ENCODE results near the gene BCDIN3D.

Gene BCDIN3D

DNA sequence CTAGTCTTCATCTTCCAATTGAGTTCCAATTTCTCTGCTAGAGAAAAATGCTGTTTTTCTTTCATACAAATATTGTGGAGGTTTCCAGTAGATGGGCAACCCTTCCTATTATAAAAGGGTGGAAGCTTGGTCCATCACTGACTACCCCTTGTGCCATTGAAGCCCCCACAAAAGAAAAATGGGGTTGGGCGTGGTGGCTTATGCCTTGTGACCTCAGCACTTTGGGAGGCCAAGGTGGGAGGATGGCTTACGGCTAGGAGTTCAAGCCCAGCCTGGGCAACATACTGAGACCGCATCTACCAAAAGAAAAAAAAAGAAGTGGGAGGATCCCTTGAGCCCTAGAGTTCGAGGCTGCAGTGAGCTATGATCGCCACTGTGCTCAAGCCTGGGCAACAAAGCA, 37.5 kb downstream of the BCDIN3D start:
- no peak for DNase-seq (ENCODE audit: low read depth)
- TF ChIP-seq, protein P1, sequence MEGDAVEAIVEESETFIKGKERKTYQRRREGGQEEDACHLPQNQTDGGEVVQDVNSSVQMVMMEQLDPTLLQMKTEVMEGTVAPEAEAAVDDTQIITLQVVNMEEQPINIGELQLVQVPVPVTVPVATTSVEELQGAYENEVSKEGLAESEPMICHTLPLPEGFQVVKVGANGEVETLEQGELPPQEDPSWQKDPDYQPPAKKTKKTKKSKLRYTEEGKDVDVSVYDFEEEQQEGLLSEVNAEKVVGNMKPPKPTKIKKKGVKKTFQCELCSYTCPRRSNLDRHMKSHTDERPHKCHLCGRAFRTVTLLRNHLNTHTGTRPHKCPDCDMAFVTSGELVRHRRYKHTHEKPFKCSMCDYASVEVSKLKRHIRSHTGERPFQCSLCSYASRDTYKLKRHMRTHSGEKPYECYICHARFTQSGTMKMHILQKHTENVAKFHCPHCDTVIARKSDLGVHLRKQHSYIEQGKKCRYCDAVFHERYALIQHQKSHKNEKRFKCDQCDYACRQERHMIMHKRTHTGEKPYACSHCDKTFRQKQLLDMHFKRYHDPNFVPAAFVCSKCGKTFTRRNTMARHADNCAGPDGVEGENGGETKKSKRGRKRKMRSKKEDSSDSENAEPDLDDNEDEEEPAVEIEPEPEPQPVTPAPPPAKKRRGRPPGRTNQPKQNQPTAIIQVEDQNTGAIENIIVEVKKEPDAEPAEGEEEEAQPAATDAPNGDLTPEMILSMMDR (conservative IDR thresholded peaks at IDR 0.05; ENCODE audit: control insufficient read depth, insufficient read depth, low read depth, low read length): no peak
- H3K4me3 ChIP-seq (ENCODE audit: control insufficient read depth, low read depth, low read length): no peak overlapping the region

DNA sequence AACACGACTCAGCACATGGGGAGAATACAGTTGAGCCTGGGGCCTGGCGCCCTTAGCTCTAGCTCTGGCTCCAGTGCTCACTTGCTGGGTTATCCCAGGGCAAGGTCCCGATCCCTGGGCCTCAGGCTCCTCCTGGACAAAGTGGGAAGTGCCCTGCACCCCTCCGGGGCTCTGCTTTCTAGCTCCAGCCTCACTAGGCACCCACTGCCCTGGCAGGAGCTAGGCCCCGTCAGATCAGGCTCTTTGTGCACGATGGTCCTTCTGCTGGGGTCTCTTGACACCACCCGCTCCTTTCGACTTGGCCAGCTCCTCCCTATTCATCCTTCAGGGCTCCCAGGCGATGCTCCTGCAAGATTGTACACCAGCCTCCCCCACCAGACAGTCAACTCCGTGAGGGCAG, 38.1 kb downstream of the BCDIN3D start:
- no peak for DNase-seq (ENCODE audit: low read depth)
- TF ChIP-seq, protein P1 (conservative IDR thresholded peaks at IDR 0.05; ENCODE audit: control insufficient read depth, insufficient read depth, low read depth, low read length): no peak
- no peak overlapping the region for H3K4me3 ChIP-seq (ENCODE audit: control insufficient read depth, low read depth, low read length)

DNA sequence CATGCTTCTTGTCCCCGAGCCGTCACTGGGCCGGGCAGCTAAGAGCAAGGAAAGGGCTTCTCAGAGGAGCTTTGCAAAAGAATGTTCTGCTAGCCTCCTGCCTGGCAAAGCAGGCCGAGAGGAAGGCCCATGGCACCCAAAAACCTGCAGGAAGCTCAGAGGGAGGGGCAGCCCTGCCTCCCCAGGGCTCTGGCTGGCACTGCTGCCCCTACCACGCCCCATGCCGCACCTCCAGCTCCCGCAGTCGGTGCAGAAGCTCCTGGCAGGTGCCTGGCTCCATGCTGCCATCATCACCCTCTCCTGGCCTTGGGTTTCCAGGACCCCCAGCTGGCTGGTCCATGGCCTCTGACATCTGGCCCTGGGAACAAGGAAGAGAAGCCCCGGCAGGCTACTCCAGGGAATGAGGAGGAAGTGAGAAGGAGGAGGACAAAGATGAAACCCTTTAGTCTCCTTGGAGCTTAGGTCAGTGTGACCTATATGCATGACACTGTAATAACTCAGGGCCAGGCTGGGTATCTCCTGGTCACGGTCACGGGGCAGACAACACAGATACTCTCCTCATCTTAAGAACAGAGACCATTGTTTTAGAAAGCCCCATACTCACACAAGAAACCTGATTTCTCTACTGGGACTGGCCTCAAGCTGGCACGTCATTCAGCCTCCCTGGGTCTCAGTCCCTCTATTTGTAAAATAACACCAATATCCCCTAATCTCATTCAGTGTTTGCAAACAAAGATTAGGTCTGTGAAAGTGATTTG, 39.0 kb downstream of the BCDIN3D start:
- no peak for DNase-seq (ENCODE audit: low read depth)
- TF ChIP-seq, protein P1 (conservative IDR thresholded peaks at IDR 0.05; ENCODE audit: control insufficient read depth, insufficient read depth, low read depth, low read length): no peak
- no peak overlapping the region for H3K4me3 ChIP-seq (ENCODE audit: control insufficient read depth, low read depth, low read length)

DNA sequence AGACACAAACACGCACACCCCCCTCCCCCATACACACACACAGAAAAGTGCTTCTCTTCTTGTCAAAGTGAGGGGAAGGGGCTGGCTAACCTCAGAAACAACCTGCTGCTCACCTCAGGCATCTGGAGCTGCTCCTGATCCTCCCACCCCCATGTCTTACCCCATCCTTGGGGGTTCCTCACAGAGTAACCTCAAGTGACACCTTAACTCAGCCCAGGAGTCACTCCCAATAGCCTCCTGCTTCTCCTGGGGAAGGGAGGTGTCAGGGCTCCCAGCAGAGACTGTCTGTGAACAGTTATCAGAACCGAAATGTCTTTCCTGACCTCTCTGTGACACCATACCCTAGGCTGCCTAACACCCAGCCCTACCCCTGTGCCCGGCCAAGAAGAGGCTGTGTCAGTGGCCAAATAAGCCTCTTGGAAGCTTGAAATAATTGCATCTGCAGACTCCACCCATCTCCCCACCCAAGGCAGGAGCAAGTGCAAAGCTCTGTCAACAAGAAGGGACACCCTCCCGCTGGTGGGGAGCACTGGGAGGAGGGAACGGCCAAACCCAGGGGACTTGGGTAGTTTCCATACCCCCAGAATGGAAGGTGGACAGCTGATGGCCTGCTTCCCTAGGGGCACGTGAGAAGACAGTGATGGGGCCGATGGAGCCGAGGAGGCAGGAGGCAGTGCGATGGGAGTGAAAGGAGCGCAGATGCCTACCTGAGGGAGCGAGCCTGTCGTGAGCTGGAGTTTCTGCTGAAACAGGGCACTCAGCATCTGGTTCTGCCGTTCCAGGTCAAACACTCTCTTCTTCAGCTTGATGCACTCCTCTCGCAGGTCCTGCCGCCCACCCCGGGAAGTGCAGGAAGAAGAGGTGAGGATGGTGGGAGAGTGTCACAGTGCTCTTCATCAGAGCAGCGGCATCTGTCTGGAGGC, 41.5 kb downstream of the BCDIN3D start:
- no peak for DNase-seq (ENCODE audit: low read depth)
- TF ChIP-seq, protein P1 (conservative IDR thresholded peaks at IDR 0.05; ENCODE audit: control insufficient read depth, insufficient read depth, low read depth, low read length): no peak

DNA sequence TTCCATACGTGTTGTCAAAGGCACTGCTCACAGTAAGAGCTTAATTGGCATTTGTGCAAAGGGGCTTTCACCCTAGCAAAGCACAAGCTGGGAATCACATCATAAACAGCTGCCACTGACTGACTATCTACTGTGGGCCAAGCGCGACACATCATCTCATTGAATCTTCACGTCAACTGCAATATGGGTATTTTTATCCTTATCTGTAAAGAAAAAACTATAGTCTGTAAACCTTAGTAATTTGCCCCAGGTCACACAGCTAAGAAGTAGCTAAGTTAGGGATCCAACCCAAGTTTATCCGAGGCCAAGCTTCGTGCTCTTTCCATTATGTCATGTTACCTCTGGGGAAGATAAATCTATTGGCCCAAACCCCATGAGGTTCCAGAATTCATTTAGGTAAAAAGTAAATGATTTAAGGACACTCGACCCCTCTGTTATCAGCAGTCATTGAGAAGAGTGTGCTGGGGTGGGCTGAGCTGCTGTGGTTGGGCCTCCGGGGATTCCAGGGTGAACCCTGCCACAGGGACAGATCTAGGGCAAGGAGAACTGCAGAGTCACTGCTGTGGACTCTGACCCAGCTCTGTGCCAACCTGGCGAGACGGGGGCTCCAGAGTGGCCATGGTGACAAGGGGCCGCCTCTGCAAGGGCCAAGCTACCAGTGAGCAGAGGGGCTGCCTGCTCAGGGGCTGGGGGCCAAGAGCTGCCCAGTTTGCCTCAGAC, 42.3 kb downstream of the BCDIN3D start:
- no peak for DNase-seq (ENCODE audit: low read depth)
- TF ChIP-seq, protein P1 (conservative IDR thresholded peaks at IDR 0.05; ENCODE audit: control insufficient read depth, insufficient read depth, low read depth, low read length): no peak

More for the DNA sequence above, 41.5 kb downstream of the BCDIN3D start:
- H3K4me3 ChIP-seq (ENCODE audit: control insufficient read depth, low read depth, low read length): no peak overlapping the region

DNA sequence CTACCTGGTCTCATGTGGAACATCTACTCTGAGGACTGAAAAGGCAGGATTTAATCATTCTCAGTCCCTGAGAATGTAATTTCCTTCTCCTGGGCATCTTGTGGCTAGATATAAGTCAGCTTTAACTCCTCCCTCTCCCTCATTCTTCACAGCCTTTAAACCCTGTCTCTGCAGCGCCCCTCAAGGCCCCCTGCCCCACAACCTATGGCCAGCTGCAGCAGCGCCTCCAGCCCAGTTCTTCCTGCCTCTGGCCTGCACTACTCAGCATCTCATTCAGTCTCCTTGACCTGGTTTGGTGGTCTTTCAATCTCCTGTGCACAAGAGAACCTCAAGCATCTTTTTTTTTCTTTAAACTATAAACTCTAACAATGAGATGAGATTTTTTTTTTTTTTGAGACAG, 44.0 kb downstream of the BCDIN3D start:
- TF ChIP-seq, protein P1 (conservative IDR thresholded peaks at IDR 0.05; ENCODE audit: control insufficient read depth, insufficient read depth, low read depth, low read length): no peak
- DNase-seq (ENCODE audit: low read depth): no peak
- no peak overlapping the region for H3K4me3 ChIP-seq (ENCODE audit: control insufficient read depth, low read depth, low read length)

More for the DNA sequence above, 42.3 kb downstream of the BCDIN3D start:
- H3K4me3 ChIP-seq (ENCODE audit: control insufficient read depth, low read depth, low read length): no peak overlapping the region

Data from fibroblast of mammary gland (primary cell).